Smooth muscle cell (in vitro differentiated cells): ENCODE measurements around the gene CEP63. TPM values are rescaled to one million over a fixed set of nuclear protein-coding genes. Genes with fewer than 3 reads are reported as not detected.

ENCODE experiments used
- DNase-seq: peaks from one replicate; lab custom pipeline; 2025; ENCODE audit not compliant: unreplicated experiment; lab: John Stamatoyannopoulos, UW
- H2AFZ ChIP-seq: fragments of 200-600 bp; sonication (generic); 2 replicates; pipeline ENCODE4 v1.6.0; 2016; ENCODE audit warnings: antibody characterized with exemption, low read depth, mild to moderate bottlenecking
- H3F3A ChIP-seq: fragments of 200-600 bp; sonication (generic); 2 replicates; pipeline ENCODE4 v1.6.0; 2017; ENCODE audit warnings: antibody characterized with exemption, low read depth
- H3K27ac ChIP-seq: fragments of 200-600 bp; sonication (generic); 2 replicates; pipeline ENCODE4 v1.5.1; 2016; ENCODE audit warnings: low read depth, mild to moderate bottlenecking
- H3K27me3 ChIP-seq: fragments of 200-600 bp; sonication (generic); 2 replicates; pipeline ENCODE4 v1.6.1; 2016; ENCODE audit warnings: low read depth, mild to moderate bottlenecking
- H3K36me3 ChIP-seq: fragments of 200-600 bp; sonication (generic); 2 replicates; pipeline ENCODE4 v1.5.1; 2016; ENCODE audit warnings: low read depth
- H3K4me1 ChIP-seq: fragments of 200-600 bp; sonication (generic); 2 replicates; pipeline ENCODE4 v1.5.1; 2016; ENCODE audit warnings: low read depth
- H3K4me2 ChIP-seq: fragments of 200-600 bp; sonication (generic); 2 replicates; pipeline ENCODE4 v1.6.0; 2016; ENCODE audit warnings: mild to moderate bottlenecking
- H3K4me3 ChIP-seq: fragments of 200-600 bp; sonication (generic); 2 replicates; pipeline ENCODE4 v1.5.1; 2016; ENCODE audit warnings: mild to moderate bottlenecking
- H3K79me2 ChIP-seq: fragments of 200-600 bp; sonication (generic); 2 replicates; pipeline ENCODE4 v1.6.0; 2016; ENCODE audit warnings: low read depth, mild to moderate bottlenecking
- H3K9ac ChIP-seq: fragments of 200-600 bp; sonication (generic); 2 replicates; pipeline ENCODE4 v1.6.0; 2016; ENCODE audit warnings: low read depth
- H3K9me3 ChIP-seq: fragments of 200-600 bp; sonication (generic); replicated peaks from 2 replicates; pipeline ENCODE4 v1.5.1; 2016; ENCODE audit warnings: low read depth
- H4K20me1 ChIP-seq: fragments of 200-600 bp; sonication (generic); 2 replicates; pipeline ENCODE4 v1.6.0; 2016; ENCODE audit warnings: low read depth
- CTCF ChIP-seq: fragments of 200-600 bp; sonication (generic); IDR thresholded peaks from 2 replicates; pipeline ENCODE4 v1.5.1; 2017; ENCODE audit warnings: borderline replicate concordance, mild to moderate bottlenecking, antibody characterized with exemption; ENCODE audit not compliant: insufficient read depth, poor library complexity, severe bottlenecking
- WGBS: methylation state at CpG from one replicate; pipeline ENCODE4 v1.1.7; 2016; ENCODE audit warnings: low lambda C conversion rate; 5-methylcytosine and 5-hydroxymethylcytosine counted together
- polyA plus RNA-seq: library from polyadenylated mRNA; unstranded; fragments of >200 nt; fragmentation: Nextera tagmentation; extraction: Ambion mirVana; gene quantifications from 2 replicates; pipeline ENCODE4 v1.2.1, GENCODE V29; 2016
- total RNA-seq: library from RNA; depleted of rRNA; stranded (reverse); fragments of >200 nt; gene quantifications from 2 replicates; pipeline ENCODE4 v1.2.3, GENCODE V29; 2014

The CEP63 gene
- total and polyA plus RNA-seq, 2 experiments from 2014 or later: 16.9 to 24.5 TPM

DNA sequence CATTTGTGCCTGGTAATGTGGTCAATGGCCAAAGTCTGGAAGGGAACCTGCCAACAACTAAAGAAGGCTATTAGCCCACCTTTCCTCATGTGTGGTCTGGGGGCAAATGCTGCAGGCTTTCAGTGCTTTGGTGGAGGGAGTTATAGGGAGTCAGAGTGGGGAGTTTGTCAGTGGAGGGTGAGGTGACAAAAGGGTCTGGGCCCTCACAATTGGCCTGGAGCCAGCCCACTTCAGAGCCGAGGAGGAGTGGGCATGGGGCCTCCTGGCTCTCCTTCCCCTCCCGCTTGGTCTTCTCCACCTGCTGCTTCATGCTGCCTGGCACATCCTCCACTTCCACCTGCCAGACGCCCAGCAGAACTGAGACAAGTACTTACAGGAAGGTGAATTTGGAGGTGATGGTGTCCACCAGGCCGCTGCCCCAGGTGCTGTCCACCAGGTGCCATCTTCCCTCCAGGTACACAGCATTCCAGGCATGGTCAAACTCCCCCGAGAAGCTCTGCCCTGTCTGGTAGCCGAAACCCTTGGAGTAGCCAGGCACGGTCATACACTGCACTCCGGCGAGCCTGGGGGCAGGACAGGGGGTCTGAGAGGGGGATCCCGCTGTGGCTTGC is 124.1 kb downstream of the CEP63 start:
- Histone ChIP-seq H3K9me3 (no peaks in the 10 kb centered on the region), H3K27ac (no peak overlapping the region), H3F3A (no peaks in the 10 kb centered on the region), H3K4me1 (no peaks in the 10 kb centered on the region), H4K20me1 (no peaks in the 10 kb centered on the region), H3K79me2 (no peaks in the 10 kb centered on the region), H3K4me2 (no peak overlapping the region), H3K4me3 (no peak overlapping the region), H2AFZ (no peak overlapping the region), H3K27me3 (peaks cover 7% of the 10 kb centered on the region), H3K36me3 (no peaks in the 10 kb centered on the region), H3K9ac (no peak overlapping the region)
- no peak for TF ChIP-seq CTCF
- no peak for DNase-seq
- 83% methylated on average over 9 of the region's 10 CpGs for WGBS

DNA sequence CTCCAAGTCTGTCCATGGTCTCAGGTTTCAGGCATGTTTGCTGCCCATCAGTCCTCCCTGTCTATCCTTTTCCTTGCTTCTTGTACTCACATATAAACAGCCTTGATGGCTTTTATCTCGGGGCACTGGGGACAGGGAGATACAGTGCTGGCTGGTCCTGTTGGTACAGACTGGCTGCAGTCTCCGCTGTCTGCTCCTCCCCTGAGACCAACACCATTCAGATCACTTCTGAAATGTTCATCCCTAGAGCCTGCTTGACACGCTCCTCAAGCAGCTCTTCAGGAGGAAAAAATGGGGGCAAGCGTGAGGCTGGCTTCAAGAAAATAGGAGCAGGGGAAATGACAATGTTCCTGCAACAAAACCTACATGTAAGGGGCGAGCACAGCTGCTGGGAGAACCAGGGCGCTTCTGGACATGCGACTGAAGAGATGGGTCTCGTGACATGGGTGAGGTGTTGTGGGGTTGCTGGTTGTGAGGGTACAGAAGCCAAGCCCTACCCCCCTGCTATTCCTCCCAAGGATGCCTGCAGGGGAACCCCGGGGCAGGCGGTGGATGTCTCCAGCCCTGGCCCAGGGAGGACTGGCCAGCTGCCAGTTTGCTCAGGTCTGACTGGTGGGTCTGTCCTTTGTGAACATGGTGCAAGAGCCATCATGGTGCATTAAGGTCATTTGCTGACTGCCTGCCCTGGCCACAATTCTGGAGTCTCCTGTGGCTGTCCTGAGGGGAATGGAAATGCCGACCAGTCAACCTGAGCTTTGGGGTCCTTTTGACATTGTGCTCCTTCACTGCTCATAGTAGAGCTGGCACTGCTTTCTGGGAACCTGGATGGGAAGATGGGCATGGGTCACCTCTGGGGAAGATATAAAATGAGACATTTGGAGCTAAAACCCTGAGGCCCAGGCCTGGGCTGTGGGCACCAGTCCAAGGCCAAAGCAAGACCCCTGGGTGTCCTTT is 124.9 kb downstream of the CEP63 start:
- 85% methylated on average over 11 of the region's 11 CpGs for WGBS
- DNase-seq: no peak
- no peaks in the 10 kb centered on the region for H3K79me2 ChIP-seq
- no peaks in the 10 kb centered on the region for H4K20me1 ChIP-seq
- H3K27ac ChIP-seq: no peak overlapping the region
- H3K36me3 ChIP-seq: no peaks in the 10 kb centered on the region
- no peaks in the 10 kb centered on the region for H3F3A ChIP-seq
- H3K9ac ChIP-seq: no peak overlapping the region
- H3K4me1 ChIP-seq: no peaks in the 10 kb centered on the region
- TF ChIP-seq CTCF: no peak
- H3K4me2 ChIP-seq: no peak overlapping the region
- no peak overlapping the region for H2AFZ ChIP-seq
- peaks cover 7% of the 10 kb centered on the region for H3K27me3 ChIP-seq
- no peaks in the 10 kb centered on the region for H3K9me3 ChIP-seq
- H3K4me3 ChIP-seq: no peak overlapping the region

DNA sequence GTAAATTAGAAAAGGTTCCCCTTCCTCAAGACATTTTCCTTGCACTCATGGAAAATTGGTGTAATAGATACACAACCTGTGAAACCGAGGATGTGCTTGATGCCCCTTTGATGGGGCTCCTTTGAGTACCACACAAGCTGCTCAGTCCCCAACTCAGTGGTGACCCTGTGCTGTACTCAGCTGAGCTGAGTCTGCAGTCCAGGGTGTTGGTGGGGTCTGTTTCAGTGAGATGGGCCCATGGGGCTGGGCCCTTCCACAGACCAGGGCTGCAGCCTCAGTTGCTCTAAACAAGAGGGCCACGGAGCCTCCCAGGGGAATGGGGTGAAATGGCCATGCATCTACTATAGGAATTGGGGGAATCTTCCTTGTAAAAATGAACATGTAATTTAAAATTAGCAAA is 125.7 kb downstream of the CEP63 start:
- no peaks in the 10 kb centered on the region for H4K20me1 ChIP-seq
- 88% methylated on average over 2 of the region's 2 CpGs for WGBS
- no peak overlapping the region for H3K27ac ChIP-seq
- no peak overlapping the region for H2AFZ ChIP-seq
- no peaks in the 10 kb centered on the region for H3K4me1 ChIP-seq
- H3K9ac ChIP-seq: no peak overlapping the region
- peaks cover 7% of the 10 kb centered on the region for H3K27me3 ChIP-seq
- H3K36me3 ChIP-seq: no peaks in the 10 kb centered on the region
- no peaks in the 10 kb centered on the region for H3K79me2 ChIP-seq
- no peaks in the 10 kb centered on the region for H3K9me3 ChIP-seq
- no peak overlapping the region for H3K4me2 ChIP-seq
- no peaks in the 10 kb centered on the region for H3F3A ChIP-seq
- no peak for DNase-seq
- no peak for TF ChIP-seq CTCF
- H3K4me3 ChIP-seq: no peak overlapping the region
